ENCODE data around the gene AGK. TPM values are rescaled to one million over a fixed set of nuclear protein-coding genes. Genes with fewer than 3 reads are reported as not detected.

Gene AGK
- total RNA-seq, 1 experiment from 2014 or later = 32.2 TPM

- no peak for TF ChIP-seq ZNF425 (CRISPR knock-in tag; conservative IDR thresholded peaks at IDR 0.05)
- peak; percentile 88 for TF ChIP-seq TP53 (CRISPR knock-in tag; IDR thresholded peaks at IDR 0.05)
- TF ChIP-seq ERG (CRISPR knock-in tag; IDR thresholded peaks at IDR 0.05) = no peak
- TF ChIP-seq ZNF232 (CRISPR knock-in tag; IDR thresholded peaks at IDR 0.05) = peak; percentile 75; the same call in 1 of the 2 replicates
- TF ChIP-seq MXD4 (CRISPR knock-in tag; IDR thresholded peaks at IDR 0.05; ENCODE audit: borderline replicate concordance) = no peak
- no peak for TF ChIP-seq CDX4 (CRISPR knock-in tag; IDR thresholded peaks at IDR 0.05; ENCODE audit: borderline replicate concordance)
- no peak for TF ChIP-seq CBFB (CRISPR knock-in tag; IDR thresholded peaks at IDR 0.05; ENCODE audit: low read depth)
- TF ChIP-seq PRDM15 (CRISPR knock-in tag; IDR thresholded peaks at IDR 0.05) = peak; percentile 26; the same call in 1 of the 2 replicates
- TF ChIP-seq ZNF423 (CRISPR knock-in tag; IDR thresholded peaks at IDR 0.05) = no peak
- peak; percentile 52 for TF ChIP-seq TEAD1 (CRISPR knock-in tag; IDR thresholded peaks at IDR 0.05)
These were observed 39.4 kb upstream of the AGK start (continued) for GRCh38 chr7:141511676-141512396.

GRCh38 chr7:141512597-141512996 is 38.6 kb upstream of the AGK start:
- CTCF ChIA-PET = interaction anchor here (1.4 kb wide), 1 partner anchor 162 kb away, joined by 3 read pairs; no protein-coding TSS in a partner anchor
- TF ChIP-seq ZNF219 (CRISPR knock-in tag; IDR thresholded peaks at IDR 0.05; ENCODE audit: borderline replicate concordance) (no peak), PREB (CRISPR knock-in tag; IDR thresholded peaks at IDR 0.05; ENCODE audit: borderline replicate concordance) (no peak), ZNF532 (CRISPR knock-in tag; IDR thresholded peaks at IDR 0.05; ENCODE audit: borderline replicate concordance) (no peak), PRDM15 (CRISPR knock-in tag; IDR thresholded peaks at IDR 0.05) (no peak)

More at GRCh38 chr7:141512597-141512996, 38.6 kb upstream of the AGK start:
- POLR2A ChIA-PET = interaction anchor here (1.2 kb wide), 1 partner anchor 441 kb away, joined by 3 read pairs; no protein-coding TSS in a partner anchor
- Mint-ChIP-seq H3K27me3 (ENCODE audit: low read depth) (peaks cover 21% of the 10 kb centered on the region), H3K9me3 (peaks cover 41% of the 10 kb centered on the region), H3K27ac (0 out of 2 replicates have a peak overlapping the region, but pooled peaks have one; percentile 75), H3K4me1 (peaks cover 20% of the 10 kb centered on the region), H3K36me3 (peaks cover 51% of the 10 kb centered on the region), H3K4me3 (peak overlapping the region; percentile 74)
- ATAC-seq = no peak
- DNase-seq (ENCODE audit: low spot score) = no peak
